Femur (tissue), 1 donor: ENCODE measurements around the gene SEC24B.
"Not testable (repeated sequence)": the region's sequence is repeated elsewhere in the genome, so short reads cannot be mapped to it uniquely, and the experiment has no call there.

ENCODE experiments used
- DNase-seq: peaks from one replicate; pipeline ENCODE4 v3.0.0-alpha.2; 2017

Gene SEC24B

GRCh38 chr4:109434007-109434971 lies 674 bp downstream of the SEC24B start:
- peak; percentile 67 for DNase-seq

DNA sequence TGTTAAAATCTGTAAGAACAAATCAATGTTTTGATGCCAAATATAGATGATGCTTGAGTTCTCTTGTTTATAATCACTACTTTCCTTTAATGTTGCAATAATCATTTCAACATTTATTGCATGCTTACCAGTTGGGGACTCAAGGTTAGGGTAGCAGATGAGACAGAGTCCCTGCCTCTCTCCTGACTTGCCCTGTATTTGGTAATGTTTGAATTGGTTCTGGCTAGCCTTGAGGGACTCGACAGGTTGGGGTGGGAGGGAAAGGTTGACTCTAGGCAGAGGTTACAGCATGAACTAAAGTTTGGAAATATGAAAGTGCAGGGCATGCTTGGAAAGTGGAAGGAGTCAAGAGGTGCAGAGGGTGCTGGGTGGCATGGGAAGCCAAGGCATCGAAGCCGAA lies 2.0 kb downstream of the SEC24B start:
- no peak for DNase-seq

DNA sequence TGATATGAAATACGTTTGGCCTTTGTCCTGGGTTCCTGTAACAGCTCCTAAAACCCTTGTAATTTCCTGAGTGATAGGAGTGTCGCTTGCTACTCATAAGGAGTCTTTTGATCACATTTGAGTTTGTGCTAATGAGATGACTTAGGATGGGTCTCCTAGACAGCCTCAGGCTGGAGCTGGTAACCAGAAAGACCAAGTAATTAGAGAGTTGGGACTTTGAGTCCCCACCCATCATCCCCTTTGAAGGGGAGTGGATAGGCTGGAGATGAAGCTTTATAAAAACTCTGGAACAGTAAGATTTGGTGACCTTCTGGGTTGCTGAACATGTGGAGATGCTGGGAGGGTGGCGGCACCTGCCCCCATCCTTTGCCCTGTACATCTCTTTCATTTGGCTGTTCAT lies 2.9 kb downstream of the SEC24B start:
- DNase-seq = no peak

GRCh38 chr4:109440948-109441347 lies 7.3 kb downstream of the SEC24B start:
- DNase-seq = no peak

GRCh38 chr4:109441862-109442458 lies 8.3 kb downstream of the SEC24B start:
- no peak for DNase-seq

- DNase-seq = no peak
Measured at GRCh38 chr4:109444182-109444844, 10.7 kb downstream of the SEC24B start.

- DNase-seq = no peak
Measured at GRCh38 chr4:109447278-109447677, 13.7 kb downstream of the SEC24B start.

DNA sequence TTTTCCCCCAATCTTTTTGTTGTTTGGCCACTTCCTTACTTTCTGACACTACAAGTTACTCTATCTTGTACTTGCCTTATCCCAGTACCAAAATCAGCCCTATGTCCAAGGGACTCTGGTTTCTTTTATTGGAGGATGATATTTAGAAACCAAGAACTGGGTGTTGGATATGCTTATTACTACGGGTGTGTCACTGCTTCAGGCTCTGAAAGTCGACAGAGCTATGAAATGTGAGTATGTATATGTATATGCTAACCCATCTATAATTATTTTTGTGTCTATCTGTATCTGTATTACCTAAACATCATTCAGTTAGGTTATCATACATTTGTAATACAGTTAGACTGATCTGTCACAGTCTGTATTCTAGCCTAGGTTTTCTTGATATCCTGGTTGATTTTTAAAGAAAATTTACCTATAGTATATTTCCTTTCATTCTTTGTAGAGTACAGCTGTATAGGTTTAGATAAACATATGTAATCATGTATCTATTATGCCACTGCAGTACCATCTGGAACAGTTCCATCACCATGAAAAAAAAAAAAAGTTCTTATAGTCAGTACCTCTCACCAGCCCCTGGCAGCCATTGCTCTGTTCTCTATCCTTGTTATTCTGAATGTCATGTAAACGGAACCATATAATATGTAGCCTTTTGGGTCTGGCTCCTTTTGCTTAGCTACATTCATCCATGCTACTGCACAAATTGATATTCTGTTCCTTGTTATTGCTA lies 18.1 kb downstream of the SEC24B start:
- no peak for DNase-seq

DNA sequence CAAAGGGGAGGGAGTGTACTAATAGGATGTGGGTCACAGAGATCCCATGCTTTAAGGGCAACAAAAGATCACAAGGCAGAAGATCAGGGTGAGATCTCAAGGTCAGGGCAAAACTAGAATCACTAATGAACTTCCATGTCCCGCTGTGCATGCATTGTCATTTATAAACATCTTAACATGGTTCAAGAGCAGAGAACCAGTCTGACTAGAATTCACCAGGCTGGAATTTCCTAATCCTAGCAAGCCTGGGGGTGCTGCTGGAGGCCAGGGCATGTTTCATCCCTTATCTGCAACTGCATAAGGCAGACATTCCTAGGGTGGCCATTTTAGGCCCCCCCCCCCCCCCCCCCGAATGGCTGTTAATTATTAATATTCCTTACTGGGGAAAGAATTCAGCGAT lies 19.5 kb downstream of the SEC24B start:
- not testable (repeated sequence) for DNase-seq

DNA sequence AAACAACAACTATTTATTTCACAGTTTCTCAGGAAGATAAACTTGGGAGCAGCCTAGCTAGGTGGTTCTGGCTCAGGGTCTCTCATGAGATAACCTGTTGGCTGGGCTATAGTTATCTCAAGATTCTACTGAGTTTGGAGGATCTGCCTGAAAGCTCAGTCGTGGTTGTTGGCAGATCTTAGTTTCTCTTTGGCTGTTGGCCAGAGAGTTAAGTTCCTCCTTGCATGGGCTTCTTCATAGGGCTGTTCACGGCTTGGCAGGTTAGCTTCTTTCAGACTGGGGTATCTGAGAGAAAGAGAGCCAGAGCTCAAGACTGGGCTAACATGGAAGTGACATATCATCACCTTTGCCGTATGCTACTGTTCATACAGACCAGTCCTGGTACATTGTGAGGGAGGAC lies 28.7 kb downstream of the SEC24B start:
- DNase-seq = no peak

DNA sequence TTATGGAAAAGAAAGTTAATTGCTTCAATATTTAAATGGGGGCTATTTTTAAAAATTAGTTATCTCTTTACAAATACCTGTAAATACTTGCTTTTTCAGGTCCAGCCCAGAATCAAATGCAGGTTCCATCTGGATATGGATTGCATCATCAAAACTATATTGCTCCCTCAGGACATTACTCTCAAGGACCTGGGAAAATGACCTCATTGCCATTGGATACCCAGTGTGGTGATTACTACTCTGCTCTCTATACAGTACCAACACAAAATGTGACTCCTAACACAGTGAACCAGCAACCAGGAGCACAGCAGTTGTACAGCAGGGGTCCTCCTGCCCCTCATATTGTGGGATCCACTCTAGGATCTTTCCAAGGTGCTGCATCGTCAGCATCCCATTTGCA lies 29.2 kb downstream of the SEC24B start:
- DNase-seq = no peak

DNA sequence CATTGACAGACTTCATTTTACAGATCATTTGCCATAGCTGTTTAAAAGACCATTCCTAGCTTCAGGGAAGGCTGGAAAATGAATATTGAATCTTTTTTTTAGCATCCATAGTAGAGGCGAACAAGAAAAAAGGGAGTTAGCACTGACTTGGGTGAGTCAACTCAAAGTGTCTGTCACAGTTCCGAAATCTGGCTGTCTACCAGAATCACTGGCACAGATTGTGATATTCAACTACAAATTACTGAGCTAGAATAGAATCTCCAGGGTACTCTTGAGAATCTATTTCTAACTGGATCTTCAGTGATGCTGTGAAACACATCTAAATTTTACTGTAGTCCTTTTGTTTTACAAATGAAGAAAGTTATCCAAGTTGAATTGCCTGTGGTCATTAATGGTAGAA lies 31.5 kb downstream of the SEC24B start:
- no peak for DNase-seq

GRCh38 chr4:109469915-109470314 lies 36.3 kb downstream of the SEC24B start:
- no peak for DNase-seq

GRCh38 chr4:109472343-109472761 lies 38.7 kb downstream of the SEC24B start:
- no peak for DNase-seq

GRCh38 chr4:109473824-109474223 lies 40.2 kb downstream of the SEC24B start:
- no peak for DNase-seq

DNA sequence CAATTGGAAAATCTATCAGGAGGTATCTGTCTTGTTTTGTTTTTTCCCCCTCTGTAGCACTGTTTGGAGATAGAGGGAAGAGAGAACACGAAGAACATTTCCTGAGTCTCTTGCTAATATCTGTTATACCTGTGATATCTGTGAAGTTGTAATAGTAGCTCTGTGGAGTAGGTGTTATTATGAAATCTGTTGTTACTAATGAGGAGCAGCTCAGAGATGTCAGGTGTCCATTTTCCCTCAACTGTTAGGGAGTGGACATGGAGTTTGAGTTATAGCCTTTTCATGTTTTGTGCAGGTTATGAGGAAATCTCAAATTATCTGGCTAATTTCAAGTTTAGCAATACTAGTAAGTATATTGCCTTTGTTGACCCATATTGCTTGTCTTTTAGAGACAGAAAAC lies 52.4 kb downstream of the SEC24B start:
- DNase-seq = no peak

- DNase-seq = no peak
Measured at GRCh38 chr4:109494563-109494962, 60.9 kb downstream of the SEC24B start.

GRCh38 chr4:109495514-109495913 lies 61.9 kb downstream of the SEC24B start:
- no peak for DNase-seq

- DNase-seq = no peak
Measured at GRCh38 chr4:109496875-109497274, 63.3 kb downstream of the SEC24B start.

GRCh38 chr4:109497511-109497910 lies 63.9 kb downstream of the SEC24B start:
- DNase-seq = no peak

DNA sequence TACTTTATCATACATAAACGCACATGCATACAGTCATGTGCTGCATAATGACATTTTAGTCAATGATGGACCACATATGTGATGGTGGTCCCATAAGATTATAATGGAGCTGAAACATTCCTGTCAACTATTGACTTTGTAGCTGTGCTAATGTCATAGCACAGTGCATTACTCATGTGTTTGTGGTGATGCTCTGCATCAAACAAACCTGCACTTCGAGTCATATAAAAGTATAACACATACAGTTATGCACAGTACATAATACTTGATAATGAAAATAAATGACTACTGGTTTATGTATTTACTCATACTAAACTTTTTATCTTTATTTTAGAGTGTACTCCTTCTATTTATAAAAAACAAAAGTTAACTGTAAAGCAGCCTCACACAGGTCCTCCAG lies 65.9 kb downstream of the SEC24B start:
- DNase-seq = no peak

DNA sequence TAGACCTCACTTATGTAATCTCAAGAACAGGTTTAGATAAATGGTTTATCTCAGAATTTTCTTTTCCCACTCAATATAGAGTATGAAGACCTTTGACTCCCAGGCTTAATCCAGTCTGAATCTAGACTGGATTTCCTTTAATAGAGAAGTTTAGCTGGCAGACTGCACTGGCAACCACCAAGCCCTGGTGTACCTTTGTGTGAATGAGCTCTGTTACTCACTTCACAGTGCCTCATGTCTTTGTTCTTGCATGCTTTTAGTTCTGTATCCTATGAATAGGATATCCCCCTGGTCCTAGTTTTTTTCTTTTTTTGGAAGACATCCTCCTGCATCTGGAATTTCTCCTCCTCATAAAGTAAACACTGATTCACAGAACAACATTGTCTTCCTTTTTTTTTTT lies 73.3 kb downstream of the SEC24B start:
- DNase-seq = no peak

- DNase-seq = no peak
Measured at GRCh38 chr4:109510687-109511086, 77.1 kb downstream of the SEC24B start.
